BE2C (cell line): Measurements from ENCODE around the gene ANXA3.

Experiments used
- DNase-seq: peaks from one replicate; pipeline ENCODE4 v3.0.0-alpha.2; 2020
- H3K27me3 ChIP-seq: fragments of 250-450 bp; sonication (Bioruptor Pico); 2 replicates; pipeline ENCODE4 v1.5.1; 2020; ENCODE audit warnings: mild to moderate bottlenecking
- H3K36me3 ChIP-seq: fragments of 250-450 bp; sonication (Bioruptor Pico); 2 replicates; pipeline ENCODE4 v1.5.1; 2020; ENCODE audit warnings: mild to moderate bottlenecking
- H3K4me1 ChIP-seq: fragments of 250-450 bp; sonication (Bioruptor Pico); 2 replicates; pipeline ENCODE4 v1.5.1; 2020
- H3K4me3 ChIP-seq: 2 replicates; pipeline ENCODE4 v1.5.1; 2011; ENCODE audit warnings: low read depth, low read length
- H3K9me3 ChIP-seq: fragments of 250-450 bp; sonication (Bioruptor Pico); 2 replicates; pipeline ENCODE4 v1.5.1; 2020
- TF ChIP-seq, protein P1 (sequence below): IDR thresholded peaks from 2 replicates; pipeline ENCODE4 v1.5.1; 2012; ENCODE audit warnings: mild to moderate bottlenecking, low read depth, low read length

Gene ANXA3

DNA sequence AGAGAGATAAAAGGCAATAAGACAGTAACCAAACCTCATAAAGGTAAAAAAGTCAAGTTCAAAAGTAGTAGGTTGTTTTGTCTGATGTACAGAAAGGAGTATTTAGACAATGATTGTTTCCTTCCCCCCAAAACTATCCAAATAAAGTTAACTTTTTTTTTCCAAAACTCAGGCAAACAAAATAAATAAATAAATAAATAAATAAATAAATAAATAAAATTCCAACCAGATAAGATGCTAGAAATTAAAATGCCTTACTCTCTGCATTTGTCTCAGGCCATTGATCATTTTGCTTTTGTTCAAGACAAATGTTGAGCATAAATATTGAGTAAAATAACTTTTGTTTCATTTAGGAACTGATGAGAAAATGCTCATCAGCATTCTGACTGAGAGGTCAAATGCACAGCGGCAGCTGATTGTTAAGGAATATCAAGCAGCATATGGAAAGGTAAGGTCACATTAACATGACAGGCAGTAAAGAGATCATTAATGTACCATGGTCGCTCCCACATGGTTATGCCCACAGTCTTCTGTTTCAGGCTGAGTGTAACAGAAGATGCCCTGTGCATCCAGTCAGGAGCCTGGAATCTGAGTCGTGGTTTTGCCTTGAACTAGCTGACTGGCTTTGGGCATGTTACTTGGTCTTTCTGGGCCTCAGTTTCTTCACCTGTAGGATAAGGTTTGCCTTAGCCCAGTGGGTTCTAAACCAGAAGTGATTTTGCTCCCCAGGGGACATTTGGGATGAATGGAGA lies 27.3 kb downstream of the ANXA3 start:
- H3K9me3 ChIP-seq: no peaks in the 10 kb centered on the region
- no peaks in the 10 kb centered on the region for H3K4me1 ChIP-seq
- no peak overlapping the region for H3K4me3 ChIP-seq
- no peak for DNase-seq
- TF ChIP-seq, protein P1, sequence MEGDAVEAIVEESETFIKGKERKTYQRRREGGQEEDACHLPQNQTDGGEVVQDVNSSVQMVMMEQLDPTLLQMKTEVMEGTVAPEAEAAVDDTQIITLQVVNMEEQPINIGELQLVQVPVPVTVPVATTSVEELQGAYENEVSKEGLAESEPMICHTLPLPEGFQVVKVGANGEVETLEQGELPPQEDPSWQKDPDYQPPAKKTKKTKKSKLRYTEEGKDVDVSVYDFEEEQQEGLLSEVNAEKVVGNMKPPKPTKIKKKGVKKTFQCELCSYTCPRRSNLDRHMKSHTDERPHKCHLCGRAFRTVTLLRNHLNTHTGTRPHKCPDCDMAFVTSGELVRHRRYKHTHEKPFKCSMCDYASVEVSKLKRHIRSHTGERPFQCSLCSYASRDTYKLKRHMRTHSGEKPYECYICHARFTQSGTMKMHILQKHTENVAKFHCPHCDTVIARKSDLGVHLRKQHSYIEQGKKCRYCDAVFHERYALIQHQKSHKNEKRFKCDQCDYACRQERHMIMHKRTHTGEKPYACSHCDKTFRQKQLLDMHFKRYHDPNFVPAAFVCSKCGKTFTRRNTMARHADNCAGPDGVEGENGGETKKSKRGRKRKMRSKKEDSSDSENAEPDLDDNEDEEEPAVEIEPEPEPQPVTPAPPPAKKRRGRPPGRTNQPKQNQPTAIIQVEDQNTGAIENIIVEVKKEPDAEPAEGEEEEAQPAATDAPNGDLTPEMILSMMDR: no peak
- no peaks in the 10 kb centered on the region for H3K27me3 ChIP-seq
- H3K36me3 ChIP-seq: no peaks in the 10 kb centered on the region

DNA sequence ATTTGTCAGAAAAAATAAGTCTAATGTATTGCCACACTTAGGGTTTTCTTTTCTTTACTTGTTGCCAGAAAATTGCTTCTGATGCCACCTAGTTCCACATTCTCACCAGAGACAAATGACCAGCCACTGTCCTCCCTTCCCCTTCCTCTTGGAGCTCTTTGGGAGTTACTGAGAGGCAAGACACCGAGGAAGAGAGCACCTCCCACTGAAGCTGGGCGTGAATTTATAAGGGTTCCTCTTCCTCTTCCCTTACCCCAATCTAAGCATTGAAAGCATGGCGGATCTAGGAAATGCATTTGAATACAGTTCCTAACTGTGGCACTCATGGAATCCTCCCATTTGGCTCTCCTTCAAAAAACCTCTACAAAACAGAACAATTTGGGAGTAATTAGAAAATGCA lies 30.0 kb downstream of the ANXA3 start:
- DNase-seq: no peak
- Histone ChIP-seq H3K9me3 (no peaks in the 10 kb centered on the region), H3K4me3 (no peak overlapping the region), H3K36me3 (no peaks in the 10 kb centered on the region), H3K27me3 (no peaks in the 10 kb centered on the region), H3K4me1 (no peaks in the 10 kb centered on the region)
- TF ChIP-seq, protein P1: no peak

DNA sequence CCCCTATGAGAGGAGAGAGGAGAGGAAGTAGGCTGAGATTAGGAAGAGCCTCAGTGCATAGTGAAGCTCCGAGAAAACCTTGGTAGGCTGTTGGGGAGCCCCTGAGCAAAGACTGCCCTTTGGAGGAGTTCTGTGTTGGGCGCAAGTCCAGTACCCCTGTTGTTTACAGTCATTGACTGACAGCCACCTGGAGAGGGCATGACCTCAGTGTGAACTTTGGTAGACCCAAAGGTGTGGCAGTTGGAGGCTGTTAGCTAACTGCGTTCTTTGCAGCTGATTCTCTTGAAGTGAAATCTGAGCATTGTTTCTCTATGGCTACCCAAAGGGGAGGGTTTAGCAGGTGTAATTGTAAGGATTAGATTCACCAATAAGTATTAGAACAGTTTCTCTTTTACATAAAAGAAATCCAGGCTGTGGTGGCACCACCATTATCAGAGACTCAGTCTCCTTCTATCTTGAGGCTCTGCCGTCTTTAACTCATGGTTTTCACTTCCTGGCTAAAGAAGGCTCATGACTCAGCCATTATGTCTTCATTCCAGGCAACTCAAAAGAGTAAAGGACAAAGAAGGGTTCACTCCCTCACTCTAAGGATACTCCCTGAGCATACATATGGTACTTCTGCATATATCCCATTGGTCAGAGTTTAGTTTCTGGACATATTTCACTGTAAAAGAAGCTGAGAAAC lies 33.4 kb downstream of the ANXA3 start:
- DNase-seq: no peak
- TF ChIP-seq, protein P1: no peak
- no peaks in the 10 kb centered on the region for H3K36me3 ChIP-seq
- H3K9me3 ChIP-seq: no peaks in the 10 kb centered on the region
- no peaks in the 10 kb centered on the region for H3K27me3 ChIP-seq
- no peaks in the 10 kb centered on the region for H3K4me1 ChIP-seq
- H3K4me3 ChIP-seq: no peak overlapping the region

DNA sequence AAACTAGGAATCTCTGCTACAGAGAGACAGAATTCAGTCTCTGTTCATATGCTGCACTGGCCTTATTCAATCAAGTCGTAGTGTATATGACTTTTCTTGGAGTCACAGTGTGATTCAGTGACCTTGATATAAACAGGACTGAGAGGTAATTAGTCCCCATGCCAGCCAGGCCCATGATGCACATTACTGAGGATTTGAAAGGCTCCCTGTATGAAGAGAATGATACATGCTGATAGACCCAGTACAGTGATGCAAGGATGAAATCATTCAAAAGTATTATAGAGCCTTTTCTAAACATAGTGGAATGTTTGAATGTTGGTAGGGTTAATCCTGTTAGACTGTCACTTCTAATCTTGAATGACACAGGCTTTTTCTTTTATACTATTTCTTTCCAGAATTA lies 34.1 kb downstream of the ANXA3 start:
- Histone ChIP-seq H3K36me3 (no peaks in the 10 kb centered on the region), H3K4me1 (no peaks in the 10 kb centered on the region), H3K9me3 (no peaks in the 10 kb centered on the region), H3K4me3 (no peak overlapping the region), H3K27me3 (no peaks in the 10 kb centered on the region)
- TF ChIP-seq, protein P1: no peak
- DNase-seq: no peak

DNA sequence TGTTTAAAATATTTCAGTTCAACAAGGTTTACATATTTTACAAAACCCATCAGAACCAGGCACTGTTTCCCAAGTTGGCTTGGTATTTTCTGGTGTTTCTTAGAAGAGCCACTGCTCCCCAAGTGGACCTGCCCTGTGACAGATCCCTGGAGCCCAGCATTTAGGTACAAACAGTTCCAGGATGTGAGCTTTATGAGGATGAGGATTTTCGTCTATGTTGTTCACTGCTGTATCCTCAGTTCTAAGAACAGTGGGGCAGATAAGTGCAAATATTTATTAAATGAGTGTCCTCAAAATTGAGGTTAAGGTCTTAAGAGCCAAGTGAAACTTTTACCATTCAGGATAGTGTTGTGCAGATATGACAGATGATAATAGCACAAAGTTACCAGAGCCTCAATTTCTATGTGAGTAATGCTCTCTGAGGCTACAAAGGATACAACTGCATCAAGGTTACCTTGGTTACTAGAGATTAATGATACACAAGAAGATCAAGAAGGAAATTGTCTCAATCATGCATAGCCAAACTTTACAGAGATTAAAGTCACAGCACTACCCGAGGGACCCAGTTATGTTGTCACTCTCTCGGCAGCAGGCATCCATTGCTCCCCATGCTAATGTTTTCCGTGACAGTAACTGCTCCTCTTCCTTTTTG lies 37.5 kb downstream of the ANXA3 start:
- H3K4me3 ChIP-seq: no peak overlapping the region
- no peaks in the 10 kb centered on the region for H3K27me3 ChIP-seq
- no peak for DNase-seq
- H3K4me1 ChIP-seq: no peaks in the 10 kb centered on the region
- TF ChIP-seq, protein P1: no peak
- no peaks in the 10 kb centered on the region for H3K9me3 ChIP-seq
- no peaks in the 10 kb centered on the region for H3K36me3 ChIP-seq

DNA sequence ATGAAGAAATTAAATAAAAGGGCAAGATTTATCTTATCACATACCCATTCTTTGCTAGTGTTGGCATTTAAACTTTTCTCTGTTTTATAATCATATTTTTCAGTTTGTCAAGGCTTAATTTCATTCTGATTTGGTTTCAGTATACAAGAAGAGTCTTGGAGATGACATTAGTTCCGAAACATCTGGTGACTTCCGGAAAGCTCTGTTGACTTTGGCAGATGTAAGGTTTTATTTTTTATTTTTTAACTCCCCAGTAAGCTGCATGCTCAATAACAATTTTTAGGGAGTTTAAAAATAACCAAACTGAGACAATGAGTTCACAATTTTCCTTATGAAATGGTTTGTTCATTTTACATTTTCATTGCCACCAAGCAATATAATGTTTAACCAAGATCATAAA lies 39.8 kb downstream of the ANXA3 start:
- Histone ChIP-seq H3K4me1 (no peaks in the 10 kb centered on the region), H3K27me3 (no peaks in the 10 kb centered on the region), H3K36me3 (no peaks in the 10 kb centered on the region), H3K4me3 (no peak overlapping the region), H3K9me3 (no peaks in the 10 kb centered on the region)
- no peak for DNase-seq
- TF ChIP-seq, protein P1: no peak
